Smooth muscle cell (in vitro differentiated cells): ENCODE results near the gene NUBPL. TPM values are rescaled to one million over a fixed set of nuclear protein-coding genes. Genes with fewer than 3 reads are reported as not detected.
"Not testable (repeated sequence)": the region's sequence is repeated elsewhere in the genome, so short reads cannot be mapped to it uniquely, and the experiment has no call there.

Source experiments
- DNase-seq: peaks from one replicate; lab custom pipeline; 2025; ENCODE audit not compliant: unreplicated experiment; lab: John Stamatoyannopoulos, UW
- H2AFZ ChIP-seq: fragments of 200-600 bp; sonication (generic); 2 replicates; pipeline ENCODE4 v1.6.0; 2016; ENCODE audit warnings: antibody characterized with exemption, low read depth, mild to moderate bottlenecking
- H3F3A ChIP-seq: fragments of 200-600 bp; sonication (generic); 2 replicates; pipeline ENCODE4 v1.6.0; 2017; ENCODE audit warnings: antibody characterized with exemption, low read depth
- H3K27ac ChIP-seq: fragments of 200-600 bp; sonication (generic); 2 replicates; pipeline ENCODE4 v1.5.1; 2016; ENCODE audit warnings: low read depth, mild to moderate bottlenecking
- H3K27me3 ChIP-seq: fragments of 200-600 bp; sonication (generic); 2 replicates; pipeline ENCODE4 v1.6.1; 2016; ENCODE audit warnings: low read depth, mild to moderate bottlenecking
- H3K36me3 ChIP-seq: fragments of 200-600 bp; sonication (generic); 2 replicates; pipeline ENCODE4 v1.5.1; 2016; ENCODE audit warnings: low read depth
- H3K4me1 ChIP-seq: fragments of 200-600 bp; sonication (generic); 2 replicates; pipeline ENCODE4 v1.5.1; 2016; ENCODE audit warnings: low read depth
- H3K4me2 ChIP-seq: fragments of 200-600 bp; sonication (generic); 2 replicates; pipeline ENCODE4 v1.6.0; 2016; ENCODE audit warnings: mild to moderate bottlenecking
- H3K4me3 ChIP-seq: fragments of 200-600 bp; sonication (generic); 2 replicates; pipeline ENCODE4 v1.5.1; 2016; ENCODE audit warnings: mild to moderate bottlenecking
- H3K79me2 ChIP-seq: fragments of 200-600 bp; sonication (generic); 2 replicates; pipeline ENCODE4 v1.6.0; 2016; ENCODE audit warnings: low read depth, mild to moderate bottlenecking
- H3K9ac ChIP-seq: fragments of 200-600 bp; sonication (generic); 2 replicates; pipeline ENCODE4 v1.6.0; 2016; ENCODE audit warnings: low read depth
- H3K9me3 ChIP-seq: fragments of 200-600 bp; sonication (generic); replicated peaks from 2 replicates; pipeline ENCODE4 v1.5.1; 2016; ENCODE audit warnings: low read depth
- H4K20me1 ChIP-seq: fragments of 200-600 bp; sonication (generic); 2 replicates; pipeline ENCODE4 v1.6.0; 2016; ENCODE audit warnings: low read depth
- CTCF ChIP-seq: fragments of 200-600 bp; sonication (generic); IDR thresholded peaks from 2 replicates; pipeline ENCODE4 v1.5.1; 2017; ENCODE audit warnings: borderline replicate concordance, mild to moderate bottlenecking, antibody characterized with exemption; ENCODE audit not compliant: insufficient read depth, poor library complexity, severe bottlenecking
- WGBS: methylation state at CpG from one replicate; pipeline ENCODE4 v1.1.7; 2016; ENCODE audit warnings: low lambda C conversion rate; 5-methylcytosine and 5-hydroxymethylcytosine counted together
- polyA plus RNA-seq: library from polyadenylated mRNA; unstranded; fragments of >200 nt; fragmentation: Nextera tagmentation; extraction: Ambion mirVana; gene quantifications from 2 replicates; pipeline ENCODE4 v1.2.1, GENCODE V29; 2016
- total RNA-seq: library from RNA; depleted of rRNA; stranded (reverse); fragments of >200 nt; gene quantifications from 2 replicates; pipeline ENCODE4 v1.2.3, GENCODE V29; 2014

Gene NUBPL
- total and polyA plus RNA-seq, 2 experiments from 2014 or later, result 9.1 to 11.7 TPM

- TF ChIP-seq CTCF, result no peak
Measured at GRCh38 chr14:31886156-31886835, 325.1 kb downstream of the NUBPL start.

GRCh38 chr14:31887929-31888580 is 326.9 kb downstream of the NUBPL start:
- H3F3A ChIP-seq, result no peaks in the 10 kb centered on the region
- 67% methylated on average over 4 of the region's 4 CpGs for WGBS
- no peak overlapping the region for H3K4me3 ChIP-seq
- H3K9ac ChIP-seq, result no peak overlapping the region
- H3K27ac ChIP-seq, result no peak overlapping the region
- no peak for DNase-seq
- H3K36me3 ChIP-seq, result no peaks in the 10 kb centered on the region
- no peak overlapping the region for H3K4me2 ChIP-seq
- H3K79me2 ChIP-seq, result no peaks in the 10 kb centered on the region
- H4K20me1 ChIP-seq, result no peaks in the 10 kb centered on the region
- TF ChIP-seq CTCF, result no peak
- H3K9me3 ChIP-seq, result no peaks in the 10 kb centered on the region
- peaks cover 1% of the 10 kb centered on the region for H3K4me1 ChIP-seq
- no peaks in the 10 kb centered on the region for H3K27me3 ChIP-seq
- no peak overlapping the region for H2AFZ ChIP-seq

More at GRCh38 chr14:31886156-31886835, 325.1 kb downstream of the NUBPL start:
- H3K9me3 ChIP-seq, result no peaks in the 10 kb centered on the region
- DNase-seq, result no peak
- peak overlapping the region; percentile 29 for H3K4me2 ChIP-seq
- H3K9ac ChIP-seq, result no peak overlapping the region
- no peaks in the 10 kb centered on the region for H3K36me3 ChIP-seq
- no peak overlapping the region for H3K4me3 ChIP-seq
- H3K27me3 ChIP-seq, result no peaks in the 10 kb centered on the region
- H3K4me1 ChIP-seq, result no peaks in the 10 kb centered on the region
- no peaks in the 10 kb centered on the region for H3F3A ChIP-seq
- H3K79me2 ChIP-seq, result no peaks in the 10 kb centered on the region
- 60% methylated on average over 3 of the region's 3 CpGs for WGBS
- H4K20me1 ChIP-seq, result no peaks in the 10 kb centered on the region
- peak overlapping the region; percentile 24 for H2AFZ ChIP-seq
- peak overlapping the region; percentile 38 for H3K27ac ChIP-seq

- Histone ChIP-seq H3K9me3 (no peaks in the 10 kb centered on the region), H3K4me1 (peaks cover 7% of the 10 kb centered on the region), H3K9ac (no peak overlapping the region), H3K4me2 (no peak overlapping the region), H3K27me3 (no peaks in the 10 kb centered on the region), H2AFZ (no peak overlapping the region), H3F3A (no peaks in the 10 kb centered on the region), H3K79me2 (no peaks in the 10 kb centered on the region), H3K4me3 (no peak overlapping the region), H4K20me1 (no peaks in the 10 kb centered on the region), H3K27ac (no peak overlapping the region), H3K36me3 (no peaks in the 10 kb centered on the region)
- no peak for DNase-seq
- TF ChIP-seq CTCF, result no peak
- WGBS, result 86% methylated on average over 2 of the region's 2 CpGs
Measured at GRCh38 chr14:31889297-31889696, 328.1 kb downstream of the NUBPL start.

GRCh38 chr14:31890202-31890601 is 329.0 kb downstream of the NUBPL start:
- not testable (repeated sequence) for H3K36me3 ChIP-seq, H3K27ac ChIP-seq, H3K4me2 ChIP-seq, H3K79me2 ChIP-seq, H3K9ac ChIP-seq, H3K27me3 ChIP-seq, H3K4me3 ChIP-seq, DNase-seq, H4K20me1 ChIP-seq, H2AFZ ChIP-seq, H3F3A ChIP-seq, H3K9me3 ChIP-seq
- H3K4me1 ChIP-seq, result peaks cover 14% of the 10 kb centered on the region
- WGBS, result 98% methylated on average over 4 of the region's 4 CpGs
